ENCODE data around the gene CSMD2. TPM values are rescaled to one million over a fixed set of nuclear protein-coding genes. Genes with fewer than 3 reads are reported as not detected.

CSMD2 gene
- total and polyA plus RNA-seq, 2 of the 8 experiments (the other 6 are each of a cell fraction or from before 2014, with no cell fraction given): 7.0 to 14.7 TPM

DNA sequence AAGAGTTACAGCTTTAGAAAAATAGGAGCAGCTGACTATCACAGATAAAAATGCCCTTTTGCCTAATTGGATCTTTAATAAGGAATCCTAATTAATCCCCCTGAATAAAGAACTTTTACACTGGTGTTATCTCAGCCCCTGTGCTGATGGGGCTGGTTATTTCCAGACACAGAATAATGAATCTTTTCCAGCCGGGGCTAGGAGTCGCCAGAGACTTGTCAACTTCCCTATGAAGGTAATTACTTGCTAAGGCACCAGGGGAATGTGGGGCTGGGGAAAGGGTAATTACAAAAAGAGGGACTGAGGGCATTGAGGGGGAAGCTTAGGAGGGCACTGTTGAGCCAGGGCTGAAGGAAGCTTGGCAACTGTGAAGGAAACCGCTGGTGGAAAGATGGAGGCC lies 266.6 kb downstream of the CSMD2 start (continued):
- TF ChIP-seq, protein P1, sequence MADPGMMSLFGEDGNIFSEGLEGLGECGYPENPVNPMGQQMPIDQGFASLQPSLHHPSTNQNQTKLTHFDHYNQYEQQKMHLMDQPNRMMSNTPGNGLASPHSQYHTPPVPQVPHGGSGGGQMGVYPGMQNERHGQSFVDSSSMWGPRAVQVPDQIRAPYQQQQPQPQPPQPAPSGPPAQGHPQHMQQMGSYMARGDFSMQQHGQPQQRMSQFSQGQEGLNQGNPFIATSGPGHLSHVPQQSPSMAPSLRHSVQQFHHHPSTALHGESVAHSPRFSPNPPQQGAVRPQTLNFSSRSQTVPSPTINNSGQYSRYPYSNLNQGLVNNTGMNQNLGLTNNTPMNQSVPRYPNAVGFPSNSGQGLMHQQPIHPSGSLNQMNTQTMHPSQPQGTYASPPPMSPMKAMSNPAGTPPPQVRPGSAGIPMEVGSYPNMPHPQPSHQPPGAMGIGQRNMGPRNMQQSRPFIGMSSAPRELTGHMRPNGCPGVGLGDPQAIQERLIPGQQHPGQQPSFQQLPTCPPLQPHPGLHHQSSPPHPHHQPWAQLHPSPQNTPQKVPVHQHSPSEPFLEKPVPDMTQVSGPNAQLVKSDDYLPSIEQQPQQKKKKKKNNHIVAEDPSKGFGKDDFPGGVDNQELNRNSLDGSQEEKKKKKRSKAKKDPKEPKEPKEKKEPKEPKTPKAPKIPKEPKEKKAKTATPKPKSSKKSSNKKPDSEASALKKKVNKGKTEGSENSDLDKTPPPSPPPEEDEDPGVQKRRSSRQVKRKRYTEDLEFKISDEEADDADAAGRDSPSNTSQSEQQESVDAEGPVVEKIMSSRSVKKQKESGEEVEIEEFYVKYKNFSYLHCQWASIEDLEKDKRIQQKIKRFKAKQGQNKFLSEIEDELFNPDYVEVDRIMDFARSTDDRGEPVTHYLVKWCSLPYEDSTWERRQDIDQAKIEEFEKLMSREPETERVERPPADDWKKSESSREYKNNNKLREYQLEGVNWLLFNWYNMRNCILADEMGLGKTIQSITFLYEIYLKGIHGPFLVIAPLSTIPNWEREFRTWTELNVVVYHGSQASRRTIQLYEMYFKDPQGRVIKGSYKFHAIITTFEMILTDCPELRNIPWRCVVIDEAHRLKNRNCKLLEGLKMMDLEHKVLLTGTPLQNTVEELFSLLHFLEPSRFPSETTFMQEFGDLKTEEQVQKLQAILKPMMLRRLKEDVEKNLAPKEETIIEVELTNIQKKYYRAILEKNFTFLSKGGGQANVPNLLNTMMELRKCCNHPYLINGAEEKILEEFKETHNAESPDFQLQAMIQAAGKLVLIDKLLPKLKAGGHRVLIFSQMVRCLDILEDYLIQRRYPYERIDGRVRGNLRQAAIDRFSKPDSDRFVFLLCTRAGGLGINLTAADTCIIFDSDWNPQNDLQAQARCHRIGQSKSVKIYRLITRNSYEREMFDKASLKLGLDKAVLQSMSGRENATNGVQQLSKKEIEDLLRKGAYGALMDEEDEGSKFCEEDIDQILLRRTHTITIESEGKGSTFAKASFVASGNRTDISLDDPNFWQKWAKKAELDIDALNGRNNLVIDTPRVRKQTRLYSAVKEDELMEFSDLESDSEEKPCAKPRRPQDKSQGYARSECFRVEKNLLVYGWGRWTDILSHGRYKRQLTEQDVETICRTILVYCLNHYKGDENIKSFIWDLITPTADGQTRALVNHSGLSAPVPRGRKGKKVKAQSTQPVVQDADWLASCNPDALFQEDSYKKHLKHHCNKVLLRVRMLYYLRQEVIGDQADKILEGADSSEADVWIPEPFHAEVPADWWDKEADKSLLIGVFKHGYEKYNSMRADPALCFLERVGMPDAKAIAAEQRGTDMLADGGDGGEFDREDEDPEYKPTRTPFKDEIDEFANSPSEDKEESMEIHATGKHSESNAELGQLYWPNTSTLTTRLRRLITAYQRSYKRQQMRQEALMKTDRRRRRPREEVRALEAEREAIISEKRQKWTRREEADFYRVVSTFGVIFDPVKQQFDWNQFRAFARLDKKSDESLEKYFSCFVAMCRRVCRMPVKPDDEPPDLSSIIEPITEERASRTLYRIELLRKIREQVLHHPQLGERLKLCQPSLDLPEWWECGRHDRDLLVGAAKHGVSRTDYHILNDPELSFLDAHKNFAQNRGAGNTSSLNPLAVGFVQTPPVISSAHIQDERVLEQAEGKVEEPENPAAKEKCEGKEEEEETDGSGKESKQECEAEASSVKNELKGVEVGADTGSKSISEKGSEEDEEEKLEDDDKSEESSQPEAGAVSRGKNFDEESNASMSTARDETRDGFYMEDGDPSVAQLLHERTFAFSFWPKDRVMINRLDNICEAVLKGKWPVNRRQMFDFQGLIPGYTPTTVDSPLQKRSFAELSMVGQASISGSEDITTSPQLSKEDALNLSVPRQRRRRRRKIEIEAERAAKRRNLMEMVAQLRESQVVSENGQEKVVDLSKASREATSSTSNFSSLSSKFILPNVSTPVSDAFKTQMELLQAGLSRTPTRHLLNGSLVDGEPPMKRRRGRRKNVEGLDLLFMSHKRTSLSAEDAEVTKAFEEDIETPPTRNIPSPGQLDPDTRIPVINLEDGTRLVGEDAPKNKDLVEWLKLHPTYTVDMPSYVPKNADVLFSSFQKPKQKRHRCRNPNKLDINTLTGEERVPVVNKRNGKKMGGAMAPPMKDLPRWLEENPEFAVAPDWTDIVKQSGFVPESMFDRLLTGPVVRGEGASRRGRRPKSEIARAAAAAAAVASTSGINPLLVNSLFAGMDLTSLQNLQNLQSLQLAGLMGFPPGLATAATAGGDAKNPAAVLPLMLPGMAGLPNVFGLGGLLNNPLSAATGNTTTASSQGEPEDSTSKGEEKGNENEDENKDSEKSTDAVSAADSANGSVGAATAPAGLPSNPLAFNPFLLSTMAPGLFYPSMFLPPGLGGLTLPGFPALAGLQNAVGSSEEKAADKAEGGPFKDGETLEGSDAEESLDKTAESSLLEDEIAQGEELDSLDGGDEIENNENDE (IDR thresholded peaks at IDR 0.05; ENCODE audit: insufficient replicate concordance, low read length): no peak
- no peak for TF ChIP-seq PHF8 (conservative IDR thresholded peaks at IDR 0.05; ENCODE audit: low read depth, low read length)
- no peak for TF ChIP-seq NANOG (IDR thresholded peaks at IDR 0.05; ENCODE audit: insufficient read depth, low read depth, low read length, poor library complexity, severe bottlenecking)
- TF ChIP-seq, protein P2, sequence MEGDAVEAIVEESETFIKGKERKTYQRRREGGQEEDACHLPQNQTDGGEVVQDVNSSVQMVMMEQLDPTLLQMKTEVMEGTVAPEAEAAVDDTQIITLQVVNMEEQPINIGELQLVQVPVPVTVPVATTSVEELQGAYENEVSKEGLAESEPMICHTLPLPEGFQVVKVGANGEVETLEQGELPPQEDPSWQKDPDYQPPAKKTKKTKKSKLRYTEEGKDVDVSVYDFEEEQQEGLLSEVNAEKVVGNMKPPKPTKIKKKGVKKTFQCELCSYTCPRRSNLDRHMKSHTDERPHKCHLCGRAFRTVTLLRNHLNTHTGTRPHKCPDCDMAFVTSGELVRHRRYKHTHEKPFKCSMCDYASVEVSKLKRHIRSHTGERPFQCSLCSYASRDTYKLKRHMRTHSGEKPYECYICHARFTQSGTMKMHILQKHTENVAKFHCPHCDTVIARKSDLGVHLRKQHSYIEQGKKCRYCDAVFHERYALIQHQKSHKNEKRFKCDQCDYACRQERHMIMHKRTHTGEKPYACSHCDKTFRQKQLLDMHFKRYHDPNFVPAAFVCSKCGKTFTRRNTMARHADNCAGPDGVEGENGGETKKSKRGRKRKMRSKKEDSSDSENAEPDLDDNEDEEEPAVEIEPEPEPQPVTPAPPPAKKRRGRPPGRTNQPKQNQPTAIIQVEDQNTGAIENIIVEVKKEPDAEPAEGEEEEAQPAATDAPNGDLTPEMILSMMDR (IDR thresholded peaks at IDR 0.05; ENCODE audit: control extremely low read depth in 1 of 3, insufficient read depth in 1 of 3, low read depth in 1 of 3, low read length in 3 of 3): no peak
- no peak for TF ChIP-seq CHD2 (IDR thresholded peaks at IDR 0.05; ENCODE audit: low read length)
- no peak for TF ChIP-seq RXRA (IDR thresholded peaks at IDR 0.05; ENCODE audit: insufficient read depth, low read depth, low read length)
- TF ChIP-seq HDAC6 (IDR thresholded peaks at IDR 0.05; ENCODE audit: low read depth, low read length): no peak
- TF ChIP-seq TAF7 (optimal IDR thresholded peaks at IDR 0.05; ENCODE audit: borderline replicate concordance, low read depth, low read length): no peak
- TF ChIP-seq EZH2 (IDR thresholded peaks at IDR 0.05; ENCODE audit: low read depth, low read length, severe bottlenecking): no peak
